AG04450 (cell line): ENCODE measurements around the gene DCUN1D3. TPM values are rescaled to one million over a fixed set of nuclear protein-coding genes. Genes with fewer than 3 reads are reported as not detected.

Source experiments
- CTCF ChIA-PET: fragments of 300-600, 350-600 bp; formaldehyde crosslinking; extraction: SDS; loops from one replicate; lab custom pipeline; 2022; ENCODE audit warnings: antibody characterized with exemption, inconsistent platforms; lab: Charles Lee
- POLR2A ChIA-PET: fragments of 350-600 bp; formaldehyde crosslinking; extraction: SDS; loops from one replicate; lab custom pipeline; 2021; ENCODE audit warnings: antibody characterized with exemption, inconsistent platforms; lab: Yijun Ruan, JAX
- DNase-seq: peaks from one replicate; pipeline ENCODE4 v3.0.0-alpha.2; 2011; ENCODE audit warnings: low read depth, low spot score
- H3K27ac ChIP-seq: one replicate; pipeline ENCODE4 v1.5.1; 2012; ENCODE audit warnings: low read depth, low read length, control low read depth
- H3K27me3 ChIP-seq: one replicate; pipeline ENCODE4 v1.6.0; 2012; ENCODE audit warnings: low read length; ENCODE audit not compliant: control insufficient read depth, insufficient read depth
- H3K4me3 ChIP-seq: 2 replicates; pipeline ENCODE4 v1.5.1; 2011; ENCODE audit warnings: mild to moderate bottlenecking, low read depth, low read length, control low read depth
- H3K9me3 ChIP-seq: 2 replicates; pipeline ENCODE4 v1.5.1; 2012; ENCODE audit warnings: low read length; ENCODE audit not compliant: control insufficient read depth, insufficient read depth
- polyA plus RNA-seq: library from polyadenylated mRNA; depleted of rRNA; stranded (reverse); fragments of >200 nt; gene quantifications from 2 replicates; pipeline ENCODE4 v1.2.3, GENCODE V29; 2011
- TF ChIP-seq, protein P1 (sequence below): IDR thresholded peaks from 2 replicates; pipeline ENCODE4 v1.5.1; 2011; ENCODE audit warnings: low read depth, low read length, control low read depth, inconsistent platforms

DCUN1D3 gene
- polyA plus RNA-seq, 1 experiment = 11.3 TPM

DNA sequence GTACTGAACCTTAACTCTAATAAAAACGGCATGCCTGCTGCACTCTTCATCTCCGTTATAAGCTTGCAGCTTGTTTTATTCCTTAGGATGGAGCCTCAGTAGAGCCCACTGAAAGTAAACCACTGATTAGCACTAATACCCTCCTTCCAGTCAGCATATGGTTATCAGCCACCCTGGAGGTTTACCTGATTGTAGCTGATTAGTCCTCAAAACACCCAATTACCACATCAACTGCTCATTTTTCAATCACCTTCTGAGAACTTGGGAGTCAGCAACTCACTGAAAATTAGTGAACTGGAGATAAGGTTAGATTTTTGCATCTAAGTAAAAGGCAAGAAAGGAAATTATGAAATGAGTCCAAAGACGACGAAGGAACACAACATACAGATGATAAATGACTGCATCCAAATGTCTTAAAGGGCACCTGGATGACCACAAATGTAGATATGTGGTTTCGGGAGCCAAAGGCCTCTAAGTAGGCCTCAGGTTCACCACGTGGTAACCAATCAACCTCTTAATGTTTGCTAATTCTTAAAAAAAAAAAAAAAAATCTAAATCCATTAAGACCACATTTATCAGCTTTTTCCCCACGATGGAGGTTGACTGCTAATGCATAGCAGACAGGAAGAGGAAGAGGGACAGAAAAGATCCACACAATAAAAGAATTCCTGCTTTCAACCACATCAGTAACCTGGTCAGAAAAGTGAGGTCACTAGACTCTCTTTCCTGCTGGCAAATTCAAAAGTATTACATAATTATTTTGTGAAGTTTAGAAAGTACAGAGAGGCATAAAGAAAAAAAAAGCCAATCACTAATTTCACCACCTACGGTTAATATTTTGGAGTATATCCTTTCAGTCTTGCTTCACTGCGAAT lies 28.0 kb downstream of the DCUN1D3 start:
- no peaks in the 10 kb centered on the region for H3K9me3 ChIP-seq
- DNase-seq = no peak
- POLR2A ChIA-PET = no interaction called here
- no peak overlapping the region for H3K4me3 ChIP-seq
- CTCF ChIA-PET = interaction anchor here (1.2 kb wide), 1 partner anchor 22 kb away, joined by 3 read pairs; no protein-coding TSS in a partner anchor
- TF ChIP-seq, protein P1, sequence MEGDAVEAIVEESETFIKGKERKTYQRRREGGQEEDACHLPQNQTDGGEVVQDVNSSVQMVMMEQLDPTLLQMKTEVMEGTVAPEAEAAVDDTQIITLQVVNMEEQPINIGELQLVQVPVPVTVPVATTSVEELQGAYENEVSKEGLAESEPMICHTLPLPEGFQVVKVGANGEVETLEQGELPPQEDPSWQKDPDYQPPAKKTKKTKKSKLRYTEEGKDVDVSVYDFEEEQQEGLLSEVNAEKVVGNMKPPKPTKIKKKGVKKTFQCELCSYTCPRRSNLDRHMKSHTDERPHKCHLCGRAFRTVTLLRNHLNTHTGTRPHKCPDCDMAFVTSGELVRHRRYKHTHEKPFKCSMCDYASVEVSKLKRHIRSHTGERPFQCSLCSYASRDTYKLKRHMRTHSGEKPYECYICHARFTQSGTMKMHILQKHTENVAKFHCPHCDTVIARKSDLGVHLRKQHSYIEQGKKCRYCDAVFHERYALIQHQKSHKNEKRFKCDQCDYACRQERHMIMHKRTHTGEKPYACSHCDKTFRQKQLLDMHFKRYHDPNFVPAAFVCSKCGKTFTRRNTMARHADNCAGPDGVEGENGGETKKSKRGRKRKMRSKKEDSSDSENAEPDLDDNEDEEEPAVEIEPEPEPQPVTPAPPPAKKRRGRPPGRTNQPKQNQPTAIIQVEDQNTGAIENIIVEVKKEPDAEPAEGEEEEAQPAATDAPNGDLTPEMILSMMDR = no peak
- H3K27me3 ChIP-seq = no peaks in the 10 kb centered on the region
- no peak overlapping the region for H3K27ac ChIP-seq

DNA sequence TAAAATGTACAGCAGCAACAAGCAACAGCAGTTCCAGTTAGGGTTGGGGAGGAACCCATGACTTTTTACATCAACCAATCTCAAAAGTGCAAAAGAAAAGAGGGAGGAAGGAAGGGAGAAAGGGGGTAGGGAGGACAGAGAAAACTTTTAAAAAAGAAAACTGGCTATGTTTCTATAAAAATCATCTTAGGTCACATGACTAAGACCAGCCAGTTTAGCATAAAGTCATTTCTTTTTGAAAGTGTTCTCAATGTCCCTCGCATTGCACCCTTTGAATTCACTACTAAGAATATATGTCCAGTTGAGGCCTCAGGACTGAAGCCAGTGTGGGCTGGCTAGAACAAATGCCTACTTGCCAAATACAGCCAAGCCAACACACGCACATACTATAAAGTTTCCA lies 28.9 kb downstream of the DCUN1D3 start:
- no peaks in the 10 kb centered on the region for H3K9me3 ChIP-seq
- no peak overlapping the region for H3K27ac ChIP-seq
- H3K27me3 ChIP-seq = no peaks in the 10 kb centered on the region
- TF ChIP-seq, protein P1 = no peak
- no peak for DNase-seq
- ChIA-PET CTCF (interaction anchor here (1.2 kb wide), 1 partner anchor 21 kb away, joined by 3 read pairs; no protein-coding TSS in a partner anchor), POLR2A (interaction anchor here (0.7 kb wide), 1 partner anchor 96 kb away, joined by 3 read pairs; no protein-coding TSS in a partner anchor)
- H3K4me3 ChIP-seq = no peak overlapping the region

DNA sequence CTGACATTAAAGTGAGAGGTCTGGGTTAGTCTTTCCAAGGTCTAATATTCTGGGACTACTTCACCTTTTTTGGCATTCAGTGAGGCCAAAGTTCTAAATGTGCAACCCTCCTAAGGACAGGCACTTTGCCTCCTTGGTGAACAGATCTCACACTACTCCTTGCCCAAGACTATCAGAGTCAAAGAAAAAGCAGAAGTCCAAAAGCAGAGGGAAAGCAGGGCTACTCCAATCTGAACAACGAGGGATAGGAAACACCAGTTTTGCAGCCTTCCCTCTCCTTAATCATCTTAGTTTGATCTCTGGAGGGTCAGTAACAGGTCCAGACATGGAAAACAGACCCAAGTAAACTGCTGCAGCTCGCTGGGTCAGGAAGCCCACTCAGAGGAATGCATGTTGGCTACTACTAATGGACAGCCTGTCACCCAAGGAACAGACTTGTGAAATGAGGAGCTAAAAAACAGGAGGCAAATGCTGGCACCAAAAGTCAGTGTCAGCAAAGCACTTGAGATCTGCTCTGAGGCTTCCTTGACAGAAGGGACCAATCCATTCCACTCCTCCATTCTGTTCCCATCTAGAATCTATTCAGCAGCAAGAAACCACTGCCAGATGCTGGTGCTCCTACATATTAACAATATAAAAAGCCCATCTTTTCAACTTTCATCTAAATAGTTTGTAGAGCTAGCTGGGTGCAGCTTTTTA lies 29.9 kb downstream of the DCUN1D3 start:
- DNase-seq = no peak
- Histone ChIP-seq H3K27me3 (no peaks in the 10 kb centered on the region), H3K4me3 (no peak overlapping the region), H3K27ac (no peak overlapping the region), H3K9me3 (no peaks in the 10 kb centered on the region)
- POLR2A ChIA-PET = no interaction called here
- TF ChIP-seq, protein P1 = no peak
- CTCF ChIA-PET = no interaction called here

DNA sequence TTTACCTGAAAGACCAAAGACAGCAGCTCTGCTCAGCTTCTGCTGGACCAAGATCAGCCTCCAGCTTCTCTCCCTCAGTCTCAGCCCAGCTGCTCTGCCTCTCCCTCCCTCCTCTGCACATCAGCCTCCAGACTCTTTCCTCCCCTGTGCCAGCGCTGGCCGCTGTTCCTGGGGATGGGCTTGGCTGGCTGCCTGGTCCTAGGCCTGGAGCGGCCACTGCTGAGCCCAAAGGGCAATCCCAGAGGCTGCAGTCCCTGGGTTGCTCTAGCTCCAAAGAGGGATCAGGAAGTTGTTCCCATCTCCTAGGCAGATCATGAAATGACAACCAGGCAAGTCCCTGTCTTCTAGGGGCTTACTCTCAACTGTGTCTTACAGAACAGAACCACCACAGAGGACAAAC lies 31.3 kb downstream of the DCUN1D3 start:
- H3K9me3 ChIP-seq = no peaks in the 10 kb centered on the region
- DNase-seq = no peak
- POLR2A ChIA-PET = interaction anchor here (1.1 kb wide), 1 partner anchor 31 kb away, joined by 6 read pairs; the partner anchor contains the start of genes DCUN1D3 and LYRM1
- H3K27me3 ChIP-seq = no peaks in the 10 kb centered on the region
- CTCF ChIA-PET = interaction anchor here (0.7 to 2.0 kb wide), 5 partner anchors 12 to 432 kb away, joined by 3 to 8 read pairs (median 4); no protein-coding TSS in a partner anchor
- no peak overlapping the region for H3K4me3 ChIP-seq
- TF ChIP-seq, protein P1 = no peak
- no peak overlapping the region for H3K27ac ChIP-seq
